IPS DF 6.9 (cell line): ENCODE results near the gene RAD51B.

Experiments used
- DNase-seq: peaks from one replicate; pipeline ENCODE4 v3.0.0-alpha.2; 2013; ENCODE audit warnings: low read depth, low spot score
- H3K27ac ChIP-seq: one replicate; pipeline ENCODE4 v1.5.1; 2013; ENCODE audit warnings: low read length, control low read depth
- H3K27me3 ChIP-seq: 2 replicates; pipeline ENCODE4 v1.6.1; 2013; ENCODE audit warnings: mild to moderate bottlenecking, low read length; ENCODE audit not compliant: control insufficient read depth, insufficient read depth
- H3K36me3 ChIP-seq: 2 replicates; pipeline ENCODE4 v1.6.1; 2013; ENCODE audit warnings: low read length; ENCODE audit not compliant: control insufficient read depth, insufficient read depth
- H3K4me1 ChIP-seq: 2 replicates; pipeline ENCODE4 v1.6.1; 2013; ENCODE audit warnings: low read length; ENCODE audit not compliant: control insufficient read depth, insufficient read depth
- H3K4me3 ChIP-seq: 2 replicates; pipeline ENCODE4 v1.5.1; 2013; ENCODE audit warnings: mild to moderate bottlenecking, low read length
- H3K9me3 ChIP-seq: 2 replicates; pipeline ENCODE4 v1.6.1; 2013; ENCODE audit warnings: low read length, inconsistent platforms; ENCODE audit not compliant: control insufficient read depth, insufficient read depth
- WGBS: extraction: QIAGEN DNeasy Blood & Tissue Kit; methylation state at CpG from one replicate; pipeline ENCODE4 v1.1.7; 2013; ENCODE audit warnings: mixed read lengths, missing lambda C conversion rate; ENCODE audit not compliant: insufficient read length, insufficient coverage; 5-methylcytosine and 5-hydroxymethylcytosine counted together

The RAD51B gene

DNA sequence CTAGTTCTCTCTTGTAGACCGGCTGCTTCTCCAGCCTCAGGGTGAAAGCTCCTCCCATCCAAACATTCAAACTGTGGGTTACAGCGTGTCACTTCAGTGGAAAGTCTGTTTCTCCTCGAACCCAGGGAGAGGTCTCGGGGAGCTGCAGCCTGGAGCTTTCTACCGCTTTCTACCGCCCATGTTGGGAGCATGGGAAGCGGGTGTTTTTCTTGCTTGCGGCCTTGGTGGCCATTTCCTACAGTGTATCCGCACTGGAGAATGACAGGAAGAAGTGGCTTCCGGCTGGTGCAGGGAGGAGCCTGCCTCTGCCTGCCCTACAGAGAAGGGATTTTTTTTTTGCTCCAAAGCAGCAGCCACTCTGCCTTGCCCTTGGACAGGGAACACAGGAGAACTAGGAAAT is 952.1 kb downstream of the RAD51B start:
- Histone ChIP-seq H3K27ac (no peak overlapping the region), H3K36me3 (no peaks in the 10 kb centered on the region), H3K27me3 (no peaks in the 10 kb centered on the region), H3K4me3 (no peak overlapping the region), H3K9me3 (no peaks in the 10 kb centered on the region), H3K4me1 (no peaks in the 10 kb centered on the region)
- no peak for DNase-seq
- no CpG with 5 or more reads among the region's 10 CpGs for WGBS

DNA sequence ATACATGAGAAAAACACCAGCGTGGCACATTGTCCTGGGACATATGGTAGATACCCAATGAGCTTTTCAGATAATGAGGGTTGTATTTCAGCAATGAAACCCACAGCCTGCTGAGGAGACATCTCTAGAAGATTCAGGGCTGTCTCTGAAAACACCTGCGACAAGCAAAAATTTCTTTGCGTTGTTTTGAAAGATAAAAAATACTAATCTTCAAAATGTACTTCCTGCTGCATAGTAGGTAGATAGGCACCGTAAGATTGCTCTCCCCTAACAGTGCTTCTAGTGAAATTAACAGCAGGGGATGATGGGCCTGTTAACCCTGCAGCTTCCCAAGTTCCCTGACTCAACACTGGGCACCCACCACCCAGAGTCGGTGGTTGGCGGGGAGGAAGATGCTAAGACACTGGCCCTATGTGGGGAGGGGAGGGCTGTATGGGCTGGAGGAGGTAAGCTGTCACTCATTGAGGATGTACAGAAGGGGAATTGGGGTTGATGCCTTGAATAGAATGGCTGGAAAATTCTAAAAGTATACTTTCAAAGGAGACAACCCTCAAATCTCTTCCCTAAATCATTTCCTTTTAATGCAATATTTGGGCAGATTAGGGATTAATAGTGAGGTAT is 953.3 kb downstream of the RAD51B start:
- no peak for DNase-seq
- Histone ChIP-seq H3K27me3 (no peaks in the 10 kb centered on the region), H3K9me3 (no peaks in the 10 kb centered on the region), H3K36me3 (no peaks in the 10 kb centered on the region), H3K4me1 (no peaks in the 10 kb centered on the region), H3K4me3 (no peak overlapping the region), H3K27ac (no peak overlapping the region)
- WGBS, result no CpG with 5 or more reads among the region's 6 CpGs

DNA sequence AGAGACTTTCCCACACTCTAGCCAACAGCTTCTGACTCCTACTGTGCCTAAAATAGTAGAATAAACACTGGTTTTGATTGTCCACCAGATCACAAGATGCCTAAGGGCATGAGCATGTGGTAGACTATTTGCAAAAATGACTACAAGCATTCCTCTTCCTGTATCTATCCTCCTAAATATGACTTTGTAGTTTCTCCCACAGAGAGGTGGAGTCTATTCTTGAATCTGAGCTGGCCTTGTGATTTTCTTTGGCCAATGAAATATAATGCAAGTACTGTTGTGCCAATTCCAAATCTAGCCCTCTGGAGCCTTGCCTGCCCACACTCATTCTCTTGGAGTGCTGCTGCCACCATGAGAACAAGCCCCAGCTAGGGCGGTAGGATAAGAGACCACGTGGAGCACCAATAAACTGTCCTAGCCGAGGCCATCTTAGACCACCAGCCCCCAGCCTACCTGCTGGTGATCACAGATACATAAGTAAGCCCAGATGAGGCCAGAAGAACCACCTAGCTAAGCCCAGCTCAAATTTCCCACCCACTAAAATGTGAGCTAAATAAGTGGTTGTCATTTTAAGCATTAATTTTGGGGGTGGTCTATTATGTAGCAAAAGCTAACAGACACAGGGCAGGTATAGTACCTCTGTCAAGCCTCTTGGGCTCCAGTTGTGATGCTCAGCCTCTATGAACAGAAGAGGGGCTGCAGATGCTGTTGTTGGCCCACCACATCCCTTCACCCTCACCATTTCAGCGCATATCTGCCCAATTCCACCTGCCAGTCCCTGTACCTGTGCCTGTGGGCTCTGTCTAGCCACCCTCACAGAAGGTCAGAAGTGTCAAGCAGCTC is 955.4 kb downstream of the RAD51B start:
- no peak overlapping the region for H3K27ac ChIP-seq
- no peaks in the 10 kb centered on the region for H3K36me3 ChIP-seq
- no peaks in the 10 kb centered on the region for H3K9me3 ChIP-seq
- H3K4me3 ChIP-seq, result no peak overlapping the region
- H3K4me1 ChIP-seq, result no peaks in the 10 kb centered on the region
- H3K27me3 ChIP-seq, result no peaks in the 10 kb centered on the region
- no peak for DNase-seq
- WGBS, result no CpG with 5 or more reads among the region's 4 CpGs

DNA sequence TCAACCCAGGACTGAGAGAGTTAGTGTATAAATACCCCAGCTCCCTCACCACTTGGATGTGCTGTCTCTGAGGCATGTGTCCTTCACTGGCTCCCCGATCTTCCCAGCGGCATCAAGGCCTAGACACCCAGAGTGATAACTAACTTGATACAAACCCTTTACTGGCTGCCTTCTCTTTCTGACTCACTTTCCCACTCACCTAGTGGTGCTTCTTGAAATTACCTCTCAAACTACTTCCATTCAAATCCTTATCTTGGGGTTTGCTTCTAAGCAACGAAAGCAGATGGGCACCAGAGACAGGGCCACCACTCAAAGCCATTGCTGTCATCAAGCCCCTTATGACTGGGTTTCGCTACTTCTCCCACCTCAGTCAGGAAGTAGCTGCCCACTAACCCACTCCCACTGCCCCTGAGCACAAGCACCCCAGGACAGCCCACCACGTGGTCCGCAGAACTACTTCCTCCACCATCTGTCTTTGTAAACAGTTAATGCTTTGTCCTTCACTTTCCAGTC is 956.1 kb downstream of the RAD51B start:
- Histone ChIP-seq H3K4me1 (no peaks in the 10 kb centered on the region), H3K36me3 (no peaks in the 10 kb centered on the region), H3K9me3 (no peaks in the 10 kb centered on the region), H3K4me3 (no peak overlapping the region), H3K27me3 (no peaks in the 10 kb centered on the region), H3K27ac (no peak overlapping the region)
- WGBS, result no CpG with 5 or more reads among the region's 6 CpGs
- no peak for DNase-seq

DNA sequence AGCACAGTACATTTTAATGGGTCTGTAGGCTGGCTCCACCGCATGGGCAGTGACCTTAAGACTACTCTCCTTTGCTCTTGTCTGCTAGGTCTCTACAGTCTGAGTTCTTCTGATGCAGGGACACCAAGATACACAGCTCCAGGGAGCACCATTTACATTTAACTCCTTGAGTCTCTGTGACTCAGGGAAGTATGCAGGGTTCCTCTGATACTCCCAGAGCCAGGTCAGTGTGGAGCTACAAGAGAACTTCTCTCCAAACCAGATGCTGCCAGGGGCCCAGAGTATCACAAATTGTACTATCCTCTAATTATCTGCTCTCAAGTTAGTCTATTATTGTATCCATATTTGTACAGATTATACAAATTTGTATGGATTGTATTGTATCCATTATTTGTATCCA is 958.1 kb downstream of the RAD51B start:
- Histone ChIP-seq H3K27ac (no peak overlapping the region), H3K9me3 (no peaks in the 10 kb centered on the region), H3K4me3 (no peak overlapping the region), H3K27me3 (no peaks in the 10 kb centered on the region), H3K4me1 (no peaks in the 10 kb centered on the region), H3K36me3 (no peaks in the 10 kb centered on the region)
- no CpG with 5 or more reads among the region's 1 CpG for WGBS
- DNase-seq, result no peak
